AG10803 (cell line): ENCODE data around the gene DAW1.

Experiments
- DNase-seq: peaks from one replicate; pipeline ENCODE4 v3.0.0; 2010; ENCODE audit warnings: low read depth
- H3K4me3 ChIP-seq: 2 replicates; pipeline ENCODE4 v1.5.1; 2011; ENCODE audit warnings: mild to moderate bottlenecking, low read length, control low read depth
- TF ChIP-seq, protein P1 (sequence below): conservative IDR thresholded peaks from 2 replicates; pipeline ENCODE4 v1.5.1; 2011; ENCODE audit warnings: mild to moderate bottlenecking, low read length, control low read depth, inconsistent platforms

DAW1 gene

GRCh38 chr2:227848586-227848985, 22.8 kb upstream of the DAW1 start:
- DNase-seq, result no peak
- TF ChIP-seq, protein P1, sequence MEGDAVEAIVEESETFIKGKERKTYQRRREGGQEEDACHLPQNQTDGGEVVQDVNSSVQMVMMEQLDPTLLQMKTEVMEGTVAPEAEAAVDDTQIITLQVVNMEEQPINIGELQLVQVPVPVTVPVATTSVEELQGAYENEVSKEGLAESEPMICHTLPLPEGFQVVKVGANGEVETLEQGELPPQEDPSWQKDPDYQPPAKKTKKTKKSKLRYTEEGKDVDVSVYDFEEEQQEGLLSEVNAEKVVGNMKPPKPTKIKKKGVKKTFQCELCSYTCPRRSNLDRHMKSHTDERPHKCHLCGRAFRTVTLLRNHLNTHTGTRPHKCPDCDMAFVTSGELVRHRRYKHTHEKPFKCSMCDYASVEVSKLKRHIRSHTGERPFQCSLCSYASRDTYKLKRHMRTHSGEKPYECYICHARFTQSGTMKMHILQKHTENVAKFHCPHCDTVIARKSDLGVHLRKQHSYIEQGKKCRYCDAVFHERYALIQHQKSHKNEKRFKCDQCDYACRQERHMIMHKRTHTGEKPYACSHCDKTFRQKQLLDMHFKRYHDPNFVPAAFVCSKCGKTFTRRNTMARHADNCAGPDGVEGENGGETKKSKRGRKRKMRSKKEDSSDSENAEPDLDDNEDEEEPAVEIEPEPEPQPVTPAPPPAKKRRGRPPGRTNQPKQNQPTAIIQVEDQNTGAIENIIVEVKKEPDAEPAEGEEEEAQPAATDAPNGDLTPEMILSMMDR, result no peak
- no peak overlapping the region for H3K4me3 ChIP-seq

DNA sequence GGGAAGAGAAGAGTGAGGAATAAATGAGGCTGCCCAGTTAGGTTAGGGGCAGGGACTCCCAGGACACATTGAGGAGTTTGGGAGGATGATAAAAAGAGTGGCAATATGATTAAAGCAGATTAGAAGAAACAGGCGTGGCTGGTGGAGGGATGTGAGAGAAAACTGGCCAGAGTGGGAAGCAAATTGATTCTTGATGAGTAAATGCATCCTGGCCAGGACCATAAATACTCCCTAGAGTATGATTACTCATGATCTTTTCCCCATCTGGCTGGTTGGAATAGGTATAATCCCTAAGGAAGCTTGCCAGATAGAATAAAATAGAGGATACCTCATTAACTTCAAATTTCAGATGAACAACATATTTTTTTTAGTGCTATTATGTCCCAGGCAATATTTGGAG, 21.5 kb upstream of the DAW1 start:
- peak; percentile 66 for DNase-seq
- H3K4me3 ChIP-seq, result no peak overlapping the region
- TF ChIP-seq, protein P1, result no peak

DNA sequence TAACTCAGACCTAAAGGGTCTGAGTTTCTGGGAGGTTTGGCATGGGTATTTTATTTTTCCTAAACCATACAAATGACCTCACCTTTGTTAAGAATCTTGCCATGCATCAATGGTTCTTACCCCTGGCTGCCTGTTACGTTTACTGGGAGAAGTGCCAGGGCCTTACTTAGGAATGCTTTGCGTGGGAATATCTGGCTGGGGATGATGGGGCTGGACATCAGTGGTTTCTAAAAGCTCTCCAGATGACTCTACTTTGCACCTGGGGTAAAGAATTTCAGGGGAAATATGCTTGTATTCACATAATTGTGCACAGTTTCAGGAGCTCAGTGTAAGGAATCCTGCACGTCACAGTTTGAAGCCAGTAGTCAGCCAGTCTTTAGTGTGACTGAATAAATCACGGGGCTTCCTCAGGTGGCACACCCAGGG, 18.2 kb upstream of the DAW1 start:
- no peak overlapping the region for H3K4me3 ChIP-seq
- DNase-seq, result peak; percentile 72
- TF ChIP-seq, protein P1, result no peak

- no peak overlapping the region for H3K4me3 ChIP-seq
- TF ChIP-seq, protein P1, result no peak
- no peak for DNase-seq
These were observed 17.6 kb upstream of the DAW1 start for GRCh38 chr2:227853765-227854271.

DNA sequence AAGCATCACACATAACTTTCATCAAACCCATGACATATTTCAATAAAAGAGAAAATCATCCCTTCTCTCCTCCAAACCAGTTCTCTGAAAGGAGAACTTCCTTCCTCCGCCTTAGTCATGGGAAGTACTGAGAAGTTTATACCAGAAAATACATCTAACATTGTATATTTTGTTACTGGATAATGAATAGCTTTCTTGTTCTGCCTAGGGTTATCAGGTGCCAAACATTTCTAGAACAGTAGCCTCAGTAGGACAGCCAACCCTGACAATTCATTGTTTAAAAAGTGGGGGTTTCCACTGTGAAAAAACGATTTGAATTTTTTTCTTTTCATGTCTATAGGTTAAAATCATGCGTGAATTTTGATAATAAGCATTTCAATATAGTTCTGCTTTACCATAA, 16.0 kb upstream of the DAW1 start:
- H3K4me3 ChIP-seq, result no peak overlapping the region
- DNase-seq, result no peak
- TF ChIP-seq, protein P1, result no peak

DNA sequence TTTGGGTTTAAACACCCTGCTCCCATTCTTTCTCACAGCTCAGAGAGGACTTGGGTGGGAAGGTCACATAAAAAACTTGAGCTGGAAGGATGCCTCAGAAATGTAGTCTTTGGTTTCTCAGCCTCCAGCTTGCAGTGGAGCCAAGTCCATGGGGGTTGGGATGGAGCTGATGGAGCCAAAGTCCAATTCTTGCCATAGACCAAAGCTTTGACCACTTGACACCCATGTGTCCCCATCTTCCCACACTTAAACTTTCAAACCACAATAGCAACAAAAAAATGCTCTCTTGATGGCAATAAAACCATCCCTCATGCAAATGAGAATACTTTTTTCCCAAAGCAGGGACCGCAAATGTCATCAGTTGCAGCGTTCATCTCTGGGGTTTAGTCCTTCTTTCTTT, 14.7 kb upstream of the DAW1 start:
- TF ChIP-seq, protein P1, result no peak
- DNase-seq, result no peak
- no peak overlapping the region for H3K4me3 ChIP-seq

- no peak for DNase-seq
- TF ChIP-seq, protein P1, result no peak
- H3K4me3 ChIP-seq, result no peak overlapping the region
These were observed 11.2 kb upstream of the DAW1 start for GRCh38 chr2:227860221-227860641.
